Natural killer cell (primary cell): ENCODE results near the gene RETREG1. TPM values are rescaled to one million over a fixed set of nuclear protein-coding genes. Genes with fewer than 3 reads are reported as not detected.
A peak's percentile ranks its signal among the peaks of the same experiment; 100 is the strongest.

Experiments
- ATAC-seq, 3 donors: fragments of 150-1000 bp in 2 of 3; fragments of 200-7000 bp in 1 of 3; cut with Tn5 transposase; 1 replicate in 1 of 3; 2 replicates in 2 of 3; pipeline ENCODE4 v1.10.0; 2021; ENCODE audit warnings: mild to moderate bottlenecking in 2 of 3, moderate library complexity in 2 of 3
- DNase-seq, 2 donors: peaks; one replicate each; pipeline versions ENCODE4 v3.0.0 to v3.0.0-alpha.2; 2013 to 2021; ENCODE audit warnings: mixed read lengths in 1 of 2
- H3K27ac ChIP-seq: one replicate; pipeline ENCODE4 v1.5.1; 2013; ENCODE audit warnings: mild to moderate bottlenecking, low read length
- H3K27me3 ChIP-seq: one replicate; pipeline ENCODE4 v1.6.1; 2013; ENCODE audit warnings: low read length; ENCODE audit not compliant: control insufficient read depth, insufficient read depth
- H3K36me3 ChIP-seq: one replicate; pipeline ENCODE4 v1.6.1; 2013; ENCODE audit warnings: low read length; ENCODE audit not compliant: control insufficient read depth, insufficient read depth
- H3K4me1 ChIP-seq: one replicate; pipeline ENCODE4 v1.6.1; 2013; ENCODE audit warnings: low read length; ENCODE audit not compliant: control insufficient read depth, insufficient read depth
- H3K4me3 ChIP-seq: one replicate; pipeline ENCODE4 v1.5.1; 2013; ENCODE audit warnings: low read length
- H3K9me3 ChIP-seq: one replicate; pipeline ENCODE4 v1.6.1; 2013; ENCODE audit warnings: low read length; ENCODE audit not compliant: control insufficient read depth, insufficient read depth
- H3K27ac Mint-ChIP-seq, 2 donors: one replicate each; pipeline ENCODE4 v1.8.0; 2022; ENCODE audit warnings: mild to moderate bottlenecking in 2 of 2, mixed read lengths in 2 of 2, moderate library complexity in 1 of 2
- H3K27me3 Mint-ChIP-seq, 2 donors: one replicate each; pipeline ENCODE4 v1.8.0; 2022; ENCODE audit warnings: low read depth in 2 of 2, mixed read lengths in 2 of 2
- H3K36me3 Mint-ChIP-seq: one replicate; pipeline ENCODE4 v1.8.0; 2022; ENCODE audit warnings: mixed read lengths
- H3K4me1 Mint-ChIP-seq, 2 donors: one replicate each; pipeline ENCODE4 v1.8.0; 2022; ENCODE audit warnings: mixed read lengths in 2 of 2
- H3K4me3 Mint-ChIP-seq: one replicate; pipeline ENCODE4 v1.8.0; 2022; ENCODE audit warnings: mild to moderate bottlenecking, moderate library complexity, mixed read lengths
- H3K9me3 Mint-ChIP-seq, 2 donors: one replicate each; pipeline ENCODE4 v1.8.0; 2022; ENCODE audit warnings: mixed read lengths in 2 of 2
- WGBS: methylation state at CpG from one replicate; pipeline ENCODE4 v1.1.7; 2013; ENCODE audit warnings: missing lambda C conversion rate; ENCODE audit not compliant: insufficient coverage; 5-methylcytosine and 5-hydroxymethylcytosine counted together
- intact Hi-C: fragments of 100-400 bp; cut with micrococcal nuclease; formaldehyde crosslinking; loops from one replicate; pipeline ENCODE4 v1.14.2; 2022
- total RNA-seq, 4 donors: library from RNA; stranded (reverse); fragments of 120-200 nt in 1 of 4; gene quantifications; one replicate each; pipeline versions ENCODE4 v1.2.3 to v1.2.4, GENCODE V29; 2013 to 2022
- TF ChIP-seq, protein P1 (sequence below): fragments of 200-600 bp; IDR thresholded peaks from one replicate; pipeline ENCODE4 v1.8.0; 2022; ENCODE audit warnings: antibody characterized with exemption

RETREG1 gene
- total RNA-seq, 3 donors from 2014 or later (not counting 1 experiment from before 2014, with no cell fraction given), result 2.1 to 4.5 (median 3.3) TPM

- ATAC-seq (no peak), DNase-seq (peak in 1 of 2 donors; percentile 41)
- TF ChIP-seq, protein P1, sequence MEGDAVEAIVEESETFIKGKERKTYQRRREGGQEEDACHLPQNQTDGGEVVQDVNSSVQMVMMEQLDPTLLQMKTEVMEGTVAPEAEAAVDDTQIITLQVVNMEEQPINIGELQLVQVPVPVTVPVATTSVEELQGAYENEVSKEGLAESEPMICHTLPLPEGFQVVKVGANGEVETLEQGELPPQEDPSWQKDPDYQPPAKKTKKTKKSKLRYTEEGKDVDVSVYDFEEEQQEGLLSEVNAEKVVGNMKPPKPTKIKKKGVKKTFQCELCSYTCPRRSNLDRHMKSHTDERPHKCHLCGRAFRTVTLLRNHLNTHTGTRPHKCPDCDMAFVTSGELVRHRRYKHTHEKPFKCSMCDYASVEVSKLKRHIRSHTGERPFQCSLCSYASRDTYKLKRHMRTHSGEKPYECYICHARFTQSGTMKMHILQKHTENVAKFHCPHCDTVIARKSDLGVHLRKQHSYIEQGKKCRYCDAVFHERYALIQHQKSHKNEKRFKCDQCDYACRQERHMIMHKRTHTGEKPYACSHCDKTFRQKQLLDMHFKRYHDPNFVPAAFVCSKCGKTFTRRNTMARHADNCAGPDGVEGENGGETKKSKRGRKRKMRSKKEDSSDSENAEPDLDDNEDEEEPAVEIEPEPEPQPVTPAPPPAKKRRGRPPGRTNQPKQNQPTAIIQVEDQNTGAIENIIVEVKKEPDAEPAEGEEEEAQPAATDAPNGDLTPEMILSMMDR, result no peak
- H3K9me3 Mint-ChIP-seq, result no peaks in the 10 kb centered on the region
- H3K27me3 Mint-ChIP-seq, result peaks cover 8 to 12% of the 10 kb centered on the region in 2 donors
- H3K36me3 Mint-ChIP-seq, result no peaks in the 10 kb centered on the region
- H3K27ac ChIP-seq, result peak overlapping the region; percentile 80
- no peak overlapping the region for H3K4me3 ChIP-seq
- no peaks in the 10 kb centered on the region for H3K27me3 ChIP-seq
- H3K36me3 ChIP-seq, result no peaks in the 10 kb centered on the region
- H3K27ac Mint-ChIP-seq, result no peak overlapping the region
- H3K9me3 ChIP-seq, result no peaks in the 10 kb centered on the region
- no peak overlapping the region for H3K4me3 Mint-ChIP-seq
- WGBS, result 84% methylated on average over 10 of the region's 10 CpGs
- peaks cover 5 to 10% of the 10 kb centered on the region in 2 donors for H3K4me1 Mint-ChIP-seq
- peaks cover 17% of the 10 kb centered on the region for H3K4me1 ChIP-seq
- intact Hi-C loops, result no loop called here
These were observed 1.5 kb upstream of the RETREG1 start for GRCh38 chr5:16618138-16618897.

- Histone ChIP-seq H3K27me3 (no peaks in the 10 kb centered on the region), H3K27ac (peak overlapping the region; percentile 80), H3K9me3 (no peaks in the 10 kb centered on the region), H3K36me3 (no peaks in the 10 kb centered on the region), H3K4me3 (peak overlapping the region; percentile 61), H3K4me1 (peaks cover 17% of the 10 kb centered on the region)
- intact Hi-C loops, result no loop called here
- ATAC-seq (peak in 1 of 3 donors; percentile 11), DNase-seq (peak in 1 of 2 donors; percentile 67)
- TF ChIP-seq, protein P1, result no peak
- Mint-ChIP-seq H3K9me3 (no peaks in the 10 kb centered on the region), H3K27me3 (peaks cover 12% of the 10 kb centered on the region in 2 donors), H3K36me3 (no peaks in the 10 kb centered on the region), H3K4me1 (peaks cover 5 to 13% of the 10 kb centered on the region in 2 donors), H3K27ac (no peak overlapping the region), H3K4me3 (no peak overlapping the region)
- 7% methylated on average over 27 of the region's 27 CpGs for WGBS
These were observed 624 bp upstream of the RETREG1 start for GRCh38 chr5:16617274-16617968.

DNA sequence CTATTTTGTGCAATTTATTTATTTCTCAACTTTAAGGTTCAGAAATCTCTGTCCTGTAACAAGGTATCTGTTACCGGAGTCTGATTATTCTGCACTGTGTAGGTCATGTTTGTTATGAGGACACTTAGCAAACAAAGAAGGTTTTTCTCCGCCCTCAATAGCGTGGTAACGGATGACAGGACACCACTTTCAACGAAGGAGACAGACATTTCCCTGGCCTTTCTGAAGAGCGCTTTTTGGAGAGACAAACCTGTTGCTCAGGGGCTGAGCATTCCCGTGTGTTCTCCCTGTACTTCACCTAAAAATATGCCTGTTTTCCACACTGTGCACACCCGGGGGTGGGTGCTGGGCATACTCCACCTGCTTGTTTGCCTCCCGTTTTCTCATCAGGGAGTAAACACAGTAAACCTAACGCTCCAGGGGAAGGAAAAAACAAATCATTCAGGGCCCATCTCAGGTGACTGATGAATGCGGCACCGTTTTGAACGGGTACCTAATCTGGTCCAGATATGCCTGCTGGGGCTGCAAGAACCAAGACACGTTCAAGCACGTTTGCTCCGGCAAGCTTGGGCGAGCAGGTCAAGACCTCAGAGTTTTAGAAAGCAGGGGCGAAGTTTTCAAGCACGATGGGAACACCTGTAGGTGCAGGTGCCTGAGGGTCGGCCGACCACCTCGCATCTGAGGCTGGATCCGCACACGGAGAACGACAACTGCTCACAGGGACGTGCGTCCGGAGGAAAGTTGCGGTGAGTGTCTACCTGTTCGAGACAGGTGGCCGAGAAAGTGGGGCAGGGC lies 859 bp downstream of the RETREG1 start:
- no peak for ATAC-seq
- Mint-ChIP-seq H3K4me1 (peaks cover 5 to 13% of the 10 kb centered on the region in 2 donors), H3K27me3 (peaks cover 12% of the 10 kb centered on the region in 2 donors), H3K4me3 (peak overlapping the region; percentile 82), H3K9me3 (no peaks in the 10 kb centered on the region), H3K36me3 (no peaks in the 10 kb centered on the region), H3K27ac (peak overlapping the region in 1 of 2 donors; percentile 44)
- TF ChIP-seq, protein P1, result no peak
- Histone ChIP-seq H3K4me1 (peaks cover 17% of the 10 kb centered on the region), H3K27me3 (no peaks in the 10 kb centered on the region), H3K4me3 (peak overlapping the region; percentile 41), H3K27ac (no peak overlapping the region), H3K9me3 (no peaks in the 10 kb centered on the region), H3K36me3 (no peaks in the 10 kb centered on the region)
- DNase-seq, result peak in 1 of 2 donors; percentile 24
- intact Hi-C loops, result no loop called here
- 17% methylated on average over 31 of the region's 31 CpGs for WGBS
